ENCODE results near the gene PROX2. TPM values are rescaled to one million over a fixed set of nuclear protein-coding genes. Genes with fewer than 3 reads are reported as not detected.

Gene PROX2
- total RNA-seq, 1 donor from 2014 or later: not detected

- intact Hi-C loops (cut with micrococcal nuclease): no loop called here
Observed at GRCh38 chr14:74909501-74909900, 33.6 kb upstream of the PROX2 start.

DNA sequence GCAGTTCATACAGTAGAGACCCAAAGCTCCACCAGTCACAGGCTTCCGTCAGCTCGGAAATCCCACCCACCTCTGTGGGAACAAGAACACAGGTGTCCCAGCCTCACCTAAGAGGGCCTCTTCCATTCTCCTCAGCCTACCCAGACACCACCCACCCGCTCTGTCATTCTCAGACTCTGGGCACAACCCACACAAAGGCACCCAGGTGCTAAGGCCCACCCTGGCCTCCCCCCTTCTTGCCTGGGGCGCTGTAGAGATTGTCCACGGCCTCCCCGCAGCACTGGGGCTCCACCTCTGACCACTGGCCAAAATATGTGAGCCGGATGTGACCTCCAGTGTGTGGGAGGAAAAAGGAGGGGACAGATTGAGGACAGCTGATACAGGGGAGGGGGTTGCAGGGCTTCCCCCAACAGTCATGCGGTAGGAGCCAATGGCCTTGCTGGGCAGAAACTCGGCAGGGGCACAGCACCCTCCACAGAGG lies 33.0 kb upstream of the PROX2 start:
- intact Hi-C loops (cut with micrococcal nuclease): no loop called here

GRCh38 chr14:74907744-74908143 lies 31.8 kb upstream of the PROX2 start:
- intact Hi-C loops (cut with micrococcal nuclease): no loop called here

DNA sequence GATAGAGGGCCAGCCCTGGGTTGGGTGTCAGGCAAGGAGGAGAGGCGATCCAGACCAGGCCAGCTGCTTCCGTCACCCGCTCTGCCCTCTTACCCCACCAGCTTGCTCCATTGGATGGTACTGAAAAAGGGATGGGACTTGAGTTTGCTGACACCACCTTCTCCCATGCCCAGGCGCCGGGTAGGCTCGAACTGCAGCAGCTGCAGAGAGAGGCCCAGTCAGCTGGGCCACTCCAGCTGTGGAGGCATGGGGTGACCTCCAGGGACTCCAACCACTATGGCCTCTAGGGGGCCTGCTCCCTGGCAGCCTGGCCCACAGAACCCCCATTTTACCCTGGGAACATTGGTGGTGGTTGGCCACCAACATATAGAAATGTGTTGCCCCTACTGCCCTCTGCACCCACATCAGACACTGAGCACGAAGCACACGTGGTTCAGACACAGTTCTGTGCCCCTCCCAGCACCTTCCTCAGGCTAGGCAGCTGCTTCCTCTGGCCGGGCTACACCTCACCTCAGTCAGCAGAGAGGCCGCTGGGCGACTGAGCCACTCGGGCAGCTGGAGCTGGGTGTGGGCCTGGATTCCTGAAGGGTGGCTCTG lies 31.1 kb upstream of the PROX2 start:
- intact Hi-C loops (cut with micrococcal nuclease): no loop called here

GRCh38 chr14:74905595-74906142 lies 29.7 kb upstream of the PROX2 start:
- intact Hi-C loops (cut with micrococcal nuclease): loop anchor here (1.0 to 2.0 kb wide), 2 partner anchors 44 to 183 kb away; no protein-coding TSS in a partner anchor

DNA sequence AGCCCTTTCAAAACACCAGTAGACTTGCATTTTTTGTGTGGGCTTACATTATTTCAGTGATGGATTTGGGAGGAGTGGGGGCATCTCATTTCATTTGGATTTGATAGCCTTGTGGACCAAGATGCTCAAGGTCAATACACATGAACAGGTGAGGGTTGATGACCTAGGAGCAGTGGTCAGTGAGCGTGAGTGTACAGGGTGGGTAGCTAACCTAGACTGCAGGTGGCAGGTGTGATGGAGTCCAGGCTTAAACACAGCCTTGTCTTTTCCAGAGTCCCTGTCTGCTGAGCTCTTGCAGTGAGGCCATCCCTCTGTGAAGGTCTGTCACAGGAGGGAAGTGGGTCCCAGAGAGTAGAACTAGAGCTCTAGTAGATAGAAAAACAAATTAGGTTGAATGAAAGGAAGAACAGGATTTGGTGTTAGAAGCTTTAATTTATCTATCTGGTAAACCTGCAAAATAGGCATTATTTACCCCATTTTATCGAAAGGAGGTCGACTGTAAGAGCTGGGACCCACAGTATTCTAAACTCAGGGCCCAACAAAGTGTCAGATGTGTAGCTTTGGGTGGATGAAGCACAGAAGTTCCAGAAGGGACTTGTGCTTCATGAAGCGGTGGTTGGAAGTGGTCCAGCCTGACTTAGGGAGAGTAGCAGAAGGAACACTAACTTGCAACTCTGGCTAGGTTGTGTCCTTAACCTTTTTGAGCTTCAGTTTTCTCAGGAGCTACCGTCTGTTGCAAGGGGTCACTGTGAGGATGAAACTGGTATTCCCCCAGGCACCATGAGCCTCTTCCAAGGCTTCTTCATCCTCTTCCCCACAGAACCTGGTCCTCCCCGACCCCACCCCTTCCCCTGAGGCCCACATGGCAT lies 28.9 kb upstream of the PROX2 start:
- intact Hi-C loops (cut with micrococcal nuclease): loop anchor here (1.0 to 2.0 kb wide), 2 partner anchors 44 to 184 kb away; no protein-coding TSS in a partner anchor

DNA sequence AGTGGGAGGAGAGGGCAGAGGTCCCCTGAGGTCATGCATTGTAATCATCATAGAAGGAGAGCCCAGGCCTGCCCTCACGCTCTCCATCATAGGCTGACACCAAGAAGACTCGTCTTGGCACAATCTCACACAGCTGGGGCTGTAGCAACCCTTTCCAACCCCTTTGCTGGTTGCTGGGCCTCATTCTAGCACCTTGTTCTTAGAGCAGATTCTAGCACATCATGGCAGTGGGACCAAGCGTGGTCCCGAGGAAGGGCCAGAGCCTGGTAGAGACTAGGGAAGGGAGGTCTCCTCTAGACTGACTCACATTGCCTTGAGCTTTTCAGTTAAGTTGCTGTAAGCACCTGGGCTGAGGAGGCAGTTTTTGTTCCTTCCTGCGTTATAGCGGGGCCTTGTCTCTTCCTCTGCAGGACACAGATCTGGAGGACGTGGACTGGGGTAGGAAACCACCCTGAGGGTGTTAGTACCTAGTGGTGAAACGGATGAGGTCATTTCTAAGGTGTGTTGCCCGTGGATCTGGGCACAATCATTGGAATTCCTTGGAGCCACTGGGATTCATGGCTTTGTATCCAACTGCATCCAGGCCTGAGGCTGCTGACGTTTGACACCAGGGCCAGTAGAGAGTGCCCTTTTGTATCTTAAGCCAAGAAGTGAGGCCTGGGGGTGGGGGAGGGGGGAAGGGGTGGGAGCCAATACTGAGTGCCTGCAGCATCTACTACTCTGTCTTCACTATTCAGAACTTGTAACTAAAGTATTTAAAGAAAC lies 27.2 kb upstream of the PROX2 start:
- intact Hi-C loops (cut with micrococcal nuclease): no loop called here

DNA sequence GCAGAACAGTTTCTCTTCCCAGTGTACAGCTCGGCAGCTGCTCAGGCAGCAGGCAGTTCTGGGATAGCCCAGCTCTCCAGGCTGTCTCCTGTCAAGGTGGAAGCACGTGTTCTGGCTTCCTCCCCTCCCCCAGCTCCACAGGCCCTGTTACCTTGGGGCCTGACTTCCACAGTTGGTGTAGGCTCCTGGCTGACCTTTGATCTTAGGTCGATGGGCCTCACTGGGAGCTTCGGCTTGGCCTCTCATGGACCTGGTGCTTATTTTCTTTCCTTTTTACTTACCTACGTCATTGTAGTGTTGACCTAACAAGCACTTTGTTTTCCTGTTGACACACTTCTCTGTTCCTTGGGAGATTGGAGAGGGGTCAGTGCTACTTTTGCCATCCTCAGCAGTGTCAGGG lies 22.7 kb upstream of the PROX2 start:
- intact Hi-C loops (cut with micrococcal nuclease): no loop called here

GRCh38 chr14:74898083-74898482 lies 22.1 kb upstream of the PROX2 start:
- intact Hi-C loops (cut with micrococcal nuclease): no loop called here

- intact Hi-C loops (cut with micrococcal nuclease): no loop called here
Observed at GRCh38 chr14:74897642-74898041, 21.7 kb upstream of the PROX2 start.

GRCh38 chr14:74896400-74896799 lies 20.5 kb upstream of the PROX2 start:
- intact Hi-C loops (cut with micrococcal nuclease): no loop called here

- intact Hi-C loops (cut with micrococcal nuclease): no loop called here
Observed at GRCh38 chr14:74893614-74894091, 17.7 kb upstream of the PROX2 start.

DNA sequence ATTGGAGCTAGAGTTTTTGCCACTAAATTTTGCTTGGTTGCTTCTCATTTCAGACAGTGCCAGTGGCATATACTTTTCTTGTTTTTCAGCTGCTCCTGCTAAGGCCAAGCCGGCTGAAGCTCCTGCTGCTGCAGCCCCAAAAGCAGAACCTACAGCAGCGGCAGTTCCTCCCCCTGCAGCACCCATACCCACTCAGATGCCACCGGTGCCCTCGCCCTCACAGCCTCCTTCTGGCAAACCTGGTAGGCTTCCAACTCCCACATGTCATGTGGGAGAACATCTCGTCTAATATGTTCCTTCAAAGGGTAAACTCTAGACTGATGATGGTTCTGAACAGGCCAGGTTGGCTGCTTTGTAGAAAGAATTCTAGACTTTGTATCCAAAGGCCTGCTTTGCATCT lies 16.8 kb upstream of the PROX2 start:
- intact Hi-C loops (cut with micrococcal nuclease): no loop called here

DNA sequence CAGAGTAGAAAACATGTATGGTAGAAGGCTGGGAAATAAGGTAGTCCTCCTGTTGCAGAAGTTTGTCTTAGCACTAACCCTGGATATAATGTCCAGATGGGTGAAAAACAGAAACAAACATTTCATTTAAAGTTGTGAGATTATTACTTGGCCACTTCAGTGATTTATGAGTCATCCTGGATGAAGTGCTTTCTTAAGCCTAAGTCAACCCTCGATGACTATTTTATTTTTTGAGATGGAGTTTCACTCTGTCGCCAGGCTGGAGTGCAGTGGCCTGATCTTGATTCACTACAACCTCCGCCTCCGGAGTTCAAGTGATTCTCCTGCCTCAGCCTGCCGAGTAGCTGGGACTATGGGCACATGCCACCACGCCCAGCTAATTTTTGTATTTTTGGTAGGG lies 15.9 kb upstream of the PROX2 start:
- intact Hi-C loops (cut with micrococcal nuclease): no loop called here

DNA sequence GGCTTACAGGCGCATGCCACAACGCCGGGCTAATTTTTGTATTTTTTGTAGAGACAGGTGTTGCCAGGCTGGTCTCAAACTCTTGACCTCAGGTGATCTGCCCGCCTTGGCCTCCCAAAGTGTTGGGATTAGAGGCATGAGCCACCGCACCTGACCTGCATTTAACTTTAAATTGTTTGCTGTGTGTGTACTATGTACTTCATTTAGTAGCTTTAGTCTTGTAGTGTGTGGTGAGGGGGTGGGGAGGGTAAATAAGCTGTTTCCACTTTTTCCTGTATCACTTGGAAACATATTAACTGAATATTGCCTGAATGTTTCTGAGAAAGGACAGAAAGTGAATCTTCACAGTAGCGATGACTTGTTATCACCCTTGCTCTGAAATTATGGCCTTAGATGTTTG lies 14.3 kb upstream of the PROX2 start:
- intact Hi-C loops (cut with micrococcal nuclease): no loop called here

DNA sequence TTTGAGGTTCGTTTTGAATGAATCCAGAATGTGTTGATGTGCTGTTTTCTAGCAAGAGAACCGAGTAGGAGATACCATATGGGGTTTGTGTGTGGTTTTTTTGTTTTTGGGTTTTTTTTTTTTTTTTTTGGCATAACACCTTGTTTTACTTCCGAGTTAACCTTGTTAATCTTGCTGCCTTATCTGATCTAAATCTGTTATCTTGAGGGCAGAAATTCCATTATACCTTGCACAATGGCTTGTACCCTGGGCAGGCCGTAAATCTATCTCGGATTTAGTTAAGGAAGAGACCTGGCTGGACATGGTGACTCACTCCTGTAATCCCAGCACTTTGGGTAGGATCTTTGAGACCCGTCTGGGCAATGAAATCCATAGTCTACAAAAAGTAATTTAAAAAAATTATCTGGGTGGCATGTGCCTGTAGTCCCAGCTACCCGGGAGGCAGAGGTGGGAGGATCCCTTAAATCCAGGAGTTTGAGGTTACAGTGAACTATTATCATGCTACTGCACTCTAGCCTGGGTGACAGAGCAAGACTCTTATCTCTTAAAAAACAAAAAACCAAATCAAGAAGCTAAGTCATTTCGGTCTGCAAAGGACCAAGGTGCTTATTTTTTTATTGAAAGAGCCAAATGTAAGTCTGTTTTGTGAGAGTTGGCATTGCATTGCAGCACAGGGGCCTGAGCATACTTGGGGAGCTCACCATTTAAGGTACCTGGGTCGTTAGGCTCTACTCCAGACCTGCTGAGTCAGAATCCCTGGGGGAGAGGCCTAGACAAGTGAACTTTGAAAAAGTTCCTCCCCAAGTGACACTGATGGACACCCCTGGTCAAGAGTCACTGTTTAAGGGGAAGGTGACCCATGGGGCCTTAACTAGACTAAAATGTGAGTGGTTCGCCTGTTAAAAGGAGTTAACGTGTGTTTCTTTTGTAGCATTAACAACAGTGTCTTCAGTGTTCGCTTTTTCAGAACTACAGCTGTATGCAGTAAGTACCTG lies 12.5 kb upstream of the PROX2 start:
- intact Hi-C loops (cut with micrococcal nuclease): no loop called here

DNA sequence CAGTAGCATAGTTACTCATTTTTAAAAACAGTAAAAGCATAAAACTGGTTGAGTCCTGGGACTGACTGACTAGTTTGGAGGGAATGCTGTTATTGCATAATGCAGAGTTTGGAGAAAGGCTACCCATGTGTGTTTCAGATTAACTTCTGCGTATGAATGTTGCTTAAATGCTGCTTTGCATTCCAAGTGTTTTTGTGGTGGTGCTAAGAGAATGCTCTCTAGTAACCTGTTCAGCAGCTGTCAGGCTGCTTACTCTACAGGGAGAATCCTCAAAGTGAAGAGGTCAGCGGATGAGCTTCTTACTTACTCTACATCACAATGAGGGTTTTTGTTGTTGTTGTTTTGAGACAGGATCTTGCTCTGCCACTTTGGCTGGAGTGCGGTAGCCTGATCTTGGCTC lies 10.1 kb upstream of the PROX2 start:
- intact Hi-C loops (cut with micrococcal nuclease): no loop called here

DNA sequence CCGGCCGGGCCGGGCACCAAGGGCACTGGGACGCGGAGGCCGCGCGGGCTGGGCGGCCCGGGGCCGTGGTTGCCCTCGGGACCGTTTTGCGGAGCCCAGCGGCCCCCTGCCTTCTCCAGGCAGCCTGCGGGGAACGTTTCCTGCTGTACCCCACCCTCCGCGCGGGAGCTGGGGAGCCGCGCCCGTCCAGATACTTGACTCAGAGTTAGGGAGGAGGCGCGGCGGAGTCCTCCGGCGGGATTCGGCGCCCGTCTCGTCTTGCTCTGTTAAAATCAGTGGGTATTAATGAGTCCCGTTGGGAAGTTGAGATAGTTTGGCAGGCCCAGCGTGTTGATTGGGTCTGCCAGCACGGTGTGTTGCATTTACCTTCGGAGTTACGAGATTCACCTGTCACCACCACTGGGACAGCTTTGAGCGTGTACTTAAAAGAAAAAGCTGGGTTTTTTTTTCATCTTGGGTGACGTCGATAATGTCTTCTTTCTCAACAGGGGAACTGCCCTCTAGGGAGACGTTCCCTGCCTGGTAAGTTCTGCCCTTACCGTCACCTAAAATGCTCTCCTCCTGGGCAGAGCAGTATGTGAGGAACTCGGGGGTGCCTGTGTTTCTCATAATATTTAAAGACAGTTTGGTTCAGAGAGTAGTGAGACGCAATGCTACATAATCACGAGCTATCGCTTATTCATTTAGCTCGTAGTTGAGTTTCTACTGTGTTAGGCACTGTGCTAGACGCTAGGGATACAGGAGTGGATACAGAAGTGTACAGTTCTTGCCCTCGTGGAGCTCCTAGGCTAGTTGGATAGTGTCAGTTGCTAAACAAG lies 6.4 kb upstream of the PROX2 start:
- intact Hi-C loops (cut with micrococcal nuclease): loop anchor here (2.0 to 5.0 kb wide), 2 partner anchors 22 to 45 kb away; no protein-coding TSS in a partner anchor

GRCh38 chr14:74881431-74882102 lies 5.6 kb upstream of the PROX2 start, which contains the start of gene DLST:
Gene DLST (plus strand): TSS chr14:74881916. CDS start chr14:74881954, 38 bp downstream.
- intact Hi-C loops (cut with micrococcal nuclease): loop anchor here (1.0 to 5.0 kb wide), 4 partner anchors 21 to 295 kb away; partner anchors contain the start of genes EIF2B2 and TMED10
